HepG2 (cell line): ENCODE measurements around the gene TTF2. TPM values are rescaled to one million over a fixed set of nuclear protein-coding genes. Genes with fewer than 3 reads are reported as not detected.

Source experiments
- KLF15 ChIP-seq: sonication (generic); formaldehyde crosslinking; IDR thresholded peaks from 2 replicates; pipeline ENCODE4 v1.8.1; 2023; ENCODE audit warnings: borderline replicate concordance, mild to moderate bottlenecking, inconsistent platforms, missing genetic modification reagents, mixed read lengths
- SNAPC4 ChIP-seq: sonication (generic); formaldehyde crosslinking; IDR thresholded peaks from 2 replicates; pipeline ENCODE4 v1.4.0; 2020; ENCODE audit warnings: mild to moderate bottlenecking, missing genetic modification reagents
- ZMAT5 ChIP-seq: sonication (generic); formaldehyde crosslinking; IDR thresholded peaks from 2 replicates; pipeline ENCODE4 v1.5.0; 2020; ENCODE audit warnings: mild to moderate bottlenecking, low read depth, missing genetic modification reagents, borderline replicate concordance
- polyA plus RNA-seq, 8 experiments: library from polyadenylated mRNA; depleted of rRNA in 3 of 8; stranded (reverse) in 7 of 8; unstranded in 1 of 8; fragments of >200 nt; fragmentation: Illumina TruSeq in 4 of 8; extraction: Trizol in 4 of 8; gene quantifications; 2 replicates each; pipeline versions ENCODE4 v1.2.1 to v1.2.3, GENCODE V29; 2011 to 2016; ENCODE audit warnings: low read depth in 4 of 8, missing spikeins in 1 of 8, mixed read lengths in 1 of 8; ENCODE audit not compliant: insufficient read depth in 1 of 8
- total RNA-seq, 5 experiments: library from RNA; depleted of rRNA; stranded (reverse); fragments of >200 nt; fragmentation: Illumina TruSeq; extraction: Trizol; gene quantifications; 2 replicates each; pipeline ENCODE4 v1.2.3, GENCODE V29; 2016; ENCODE audit warnings: low read depth in 1 of 5
- TF ChIP-seq, protein P1 (sequence below): sonication (generic); formaldehyde crosslinking; IDR thresholded peaks from 2 replicates; pipeline ENCODE4 v1.4.0; 2020; ENCODE audit warnings: missing genetic modification reagents, mild to moderate bottlenecking, borderline replicate concordance

TTF2 gene
- total and polyA plus RNA-seq, 2 of the 13 experiments (the other 11 are each of a cell fraction or from before 2014, with no cell fraction given) = 12.8 to 48.9 TPM

GRCh38 chr1:117146575-117147340, 86.6 kb downstream of the TTF2 start (continued):
- TF ChIP-seq SNAPC4 (CRISPR knock-in tag) = no peak
- no peak for TF ChIP-seq ZMAT5
- no peak for TF ChIP-seq KLF15 (CRISPR knock-in tag)
- TF ChIP-seq, protein P1, sequence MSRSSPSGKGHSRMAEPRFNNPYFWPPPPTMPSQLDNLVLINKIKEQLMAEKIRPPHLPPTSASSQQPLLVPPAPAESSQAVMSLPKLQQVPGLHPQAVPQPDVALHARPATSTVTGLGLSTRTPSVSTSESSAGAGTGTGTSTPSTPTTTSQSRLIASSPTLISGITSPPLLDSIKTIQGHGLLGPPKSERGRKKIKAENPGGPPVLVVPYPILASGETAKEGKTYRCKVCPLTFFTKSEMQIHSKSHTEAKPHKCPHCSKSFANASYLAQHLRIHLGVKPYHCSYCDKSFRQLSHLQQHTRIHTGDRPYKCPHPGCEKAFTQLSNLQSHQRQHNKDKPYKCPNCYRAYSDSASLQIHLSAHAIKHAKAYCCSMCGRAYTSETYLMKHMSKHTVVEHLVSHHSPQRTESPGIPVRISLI (CRISPR knock-in tag) = no peak
